Endothelial cell of hepatic sinusoid (primary cell): ENCODE results near the gene NTM.

Experiments
- in situ Hi-C: cut with HindIII; loops from 2 replicates; pipeline ENCODE4 v1.10.0; 2017; ENCODE audit warnings: low sequenced_read_pairs

The NTM gene

DNA sequence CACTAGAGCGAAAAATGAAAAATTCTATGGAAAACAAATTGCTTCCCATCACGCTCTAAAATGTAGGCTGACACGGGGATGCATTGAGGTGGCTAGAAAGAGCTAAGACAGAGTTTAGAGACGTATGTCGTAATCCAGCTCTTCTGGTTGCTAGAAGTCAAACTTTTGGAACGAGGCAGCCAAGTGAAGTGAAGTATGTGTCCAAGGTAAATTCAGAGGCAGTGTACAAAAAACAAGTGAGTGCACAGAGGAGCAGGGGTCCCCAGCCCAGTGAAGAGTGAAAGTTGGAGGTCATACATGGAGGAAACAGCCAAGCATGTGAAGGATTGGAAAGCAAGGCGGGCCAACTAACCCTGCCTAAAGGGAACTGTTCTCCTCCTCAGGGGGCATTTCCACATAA lies 528.5 kb downstream of the NTM start:
- in situ Hi-C loops, result no loop called here

DNA sequence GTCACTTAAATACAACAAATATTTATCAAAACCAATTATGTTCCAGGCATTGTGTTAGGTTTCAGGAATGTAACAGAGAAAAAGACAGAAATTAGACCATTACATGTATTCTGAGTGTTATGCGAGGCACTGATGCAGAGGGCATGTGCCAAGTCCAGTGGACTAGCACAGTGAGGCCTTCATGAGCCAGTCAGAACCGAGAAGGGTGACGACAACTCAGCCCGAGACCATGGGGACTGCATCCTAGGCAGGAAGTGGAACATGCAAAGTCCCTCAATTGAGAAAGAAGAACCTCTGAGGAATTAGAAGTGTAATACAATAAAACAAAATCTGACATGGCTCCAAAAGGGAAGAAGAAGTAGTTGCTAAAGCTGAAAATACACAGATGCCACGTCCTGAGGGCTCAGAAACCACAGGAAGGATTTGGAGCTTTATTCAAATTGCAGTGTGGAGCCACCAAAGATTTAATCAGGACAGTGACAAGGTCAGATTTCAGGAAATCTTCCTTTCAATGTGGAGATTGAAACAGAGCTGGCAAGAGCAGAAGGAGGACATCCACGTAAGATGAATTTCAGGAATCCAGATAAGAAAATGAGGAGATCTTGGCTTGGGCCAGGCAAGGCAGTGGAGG lies 529.6 kb downstream of the NTM start:
- in situ Hi-C loops, result loop anchor here (25.0 kb wide), 1 partner anchor 212 kb away; no protein-coding TSS in a partner anchor

GRCh38 chr11:131902421-131902820 lies 532.0 kb downstream of the NTM start:
- in situ Hi-C loops, result loop anchor here (25.0 kb wide), 1 partner anchor 210 kb away; no protein-coding TSS in a partner anchor

DNA sequence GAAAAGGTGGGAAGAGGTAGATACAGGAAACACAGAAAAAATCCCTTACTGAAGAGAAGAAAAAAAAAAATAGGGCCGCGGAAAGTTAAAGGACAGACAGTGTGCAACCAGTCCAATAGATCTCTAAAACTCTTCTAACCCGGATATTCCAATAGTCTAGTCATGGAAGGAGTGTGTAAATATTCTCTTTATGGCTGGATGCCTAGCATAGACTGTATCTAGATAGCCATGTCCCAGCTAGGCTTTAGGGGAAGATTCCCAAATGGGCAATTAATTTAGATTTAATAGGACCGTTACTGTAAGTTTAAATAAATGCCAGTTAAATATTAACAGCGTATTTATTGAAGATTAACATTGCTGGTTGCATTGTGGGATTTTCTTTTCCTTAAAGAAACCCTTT lies 532.7 kb downstream of the NTM start:
- in situ Hi-C loops, result loop anchor here (25.0 kb wide), 1 partner anchor 209 kb away; no protein-coding TSS in a partner anchor

DNA sequence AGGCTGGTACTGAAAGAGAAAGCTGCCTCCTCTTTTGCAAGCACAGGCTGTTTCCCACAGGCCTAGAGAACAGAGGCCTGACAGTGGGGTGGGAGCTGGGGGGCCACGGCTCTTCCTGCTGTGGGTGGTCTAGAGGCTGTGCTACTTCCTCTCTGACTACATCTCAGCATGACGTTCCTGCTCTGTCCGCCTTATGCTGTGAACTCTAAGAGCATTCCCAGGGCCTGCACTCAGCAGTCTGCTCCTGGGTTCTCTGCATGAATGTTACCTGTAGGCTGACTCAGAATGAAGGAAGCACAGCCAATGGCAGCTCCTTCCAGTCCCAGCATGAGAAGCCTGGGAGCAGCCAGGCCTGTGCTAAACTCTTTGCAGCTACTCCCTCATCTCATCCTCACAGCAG lies 534.3 kb downstream of the NTM start:
- in situ Hi-C loops, result loop anchor here (5.0 to 25.0 kb wide), 2 partner anchors 32 to 208 kb away; no protein-coding TSS in a partner anchor

DNA sequence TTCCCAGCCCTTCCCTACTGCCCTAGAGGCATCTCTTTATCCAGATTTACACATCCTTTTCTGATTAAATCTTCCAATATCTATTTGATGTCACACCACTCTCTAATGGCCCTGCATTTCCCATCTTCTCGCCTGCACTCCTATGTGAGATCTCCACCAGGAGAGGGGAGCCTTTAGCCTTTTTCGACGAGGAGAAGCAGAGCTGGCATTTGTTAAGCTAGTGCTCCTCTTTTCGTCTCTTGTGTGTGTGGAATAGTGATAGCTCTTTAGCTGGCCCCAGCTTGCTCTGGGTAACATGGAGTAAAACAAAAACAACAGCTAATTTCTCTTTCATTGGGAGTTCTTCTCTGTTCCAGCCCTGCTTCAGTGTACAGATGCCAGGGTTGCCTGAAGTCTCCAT lies 536.5 kb downstream of the NTM start:
- in situ Hi-C loops, result loop anchor here (5.0 to 25.0 kb wide), 2 partner anchors 35 to 205 kb away; no protein-coding TSS in a partner anchor

GRCh38 chr11:131907371-131907770 lies 537.0 kb downstream of the NTM start:
- in situ Hi-C loops, result loop anchor here (5.0 to 25.0 kb wide), 2 partner anchors 35 to 205 kb away; no protein-coding TSS in a partner anchor

DNA sequence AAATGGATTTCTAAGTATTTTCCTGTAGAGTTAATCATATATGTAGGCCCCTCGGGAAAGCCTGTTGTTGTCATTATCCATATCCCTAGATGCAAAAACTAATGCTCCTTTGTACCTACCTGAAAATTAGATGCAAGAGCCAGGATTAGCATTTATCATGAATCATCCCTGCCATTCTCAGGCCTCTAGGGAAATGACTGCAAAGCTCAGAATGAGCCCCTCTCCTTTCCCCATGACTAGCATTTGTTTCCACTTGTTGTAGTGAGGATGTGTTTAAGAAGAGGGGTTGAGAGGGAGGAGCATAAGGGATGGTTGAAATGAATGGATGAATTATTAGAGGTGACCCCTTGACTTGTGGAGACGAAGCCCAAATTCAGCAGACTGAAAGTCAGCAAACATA lies 537.9 kb downstream of the NTM start:
- in situ Hi-C loops, result loop anchor here (5.0 to 25.0 kb wide), 2 partner anchors 36 to 204 kb away; no protein-coding TSS in a partner anchor

DNA sequence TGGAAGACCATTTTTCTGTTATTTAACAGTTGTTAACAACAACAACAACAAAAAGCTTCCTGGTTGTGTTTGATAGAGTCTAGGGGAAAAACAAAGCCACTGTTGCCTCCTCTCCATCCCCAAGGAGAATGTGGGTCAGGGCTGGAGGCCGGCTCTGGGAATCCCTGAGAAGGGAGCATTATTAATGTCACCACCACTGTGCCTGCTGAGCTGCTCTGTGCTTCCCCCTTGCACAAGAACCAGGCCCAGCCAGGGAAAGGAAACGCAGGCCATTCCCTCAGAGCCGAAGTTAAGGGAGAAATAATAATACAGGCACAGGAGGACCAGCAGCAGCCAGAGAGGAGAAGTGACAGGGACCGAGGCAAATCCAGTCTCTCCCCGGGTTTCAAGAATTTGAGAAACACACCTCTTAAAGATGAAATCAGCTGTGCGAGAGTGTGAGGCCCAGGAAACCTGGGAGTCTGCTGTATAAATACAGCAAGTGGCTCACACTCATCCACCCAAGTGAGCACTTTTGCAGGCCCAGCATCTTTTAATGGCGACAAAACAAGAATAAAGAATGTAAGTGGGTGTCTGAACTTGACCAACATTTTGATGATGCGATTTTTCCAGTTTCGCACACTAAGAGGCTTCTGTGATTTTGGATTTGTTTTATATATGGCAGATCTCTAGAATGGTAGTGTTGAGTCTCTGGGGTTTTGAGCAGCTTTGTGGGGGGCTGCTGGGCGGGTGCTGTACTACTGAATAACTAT lies 539.2 kb downstream of the NTM start:
- in situ Hi-C loops, result loop anchor here (5.0 to 25.0 kb wide), 2 partner anchors 37 to 203 kb away; no protein-coding TSS in a partner anchor

- in situ Hi-C loops, result loop anchor here (25.0 kb wide), 1 partner anchor 202 kb away; no protein-coding TSS in a partner anchor
Measured at GRCh38 chr11:131910178-131910522, 539.7 kb downstream of the NTM start.

DNA sequence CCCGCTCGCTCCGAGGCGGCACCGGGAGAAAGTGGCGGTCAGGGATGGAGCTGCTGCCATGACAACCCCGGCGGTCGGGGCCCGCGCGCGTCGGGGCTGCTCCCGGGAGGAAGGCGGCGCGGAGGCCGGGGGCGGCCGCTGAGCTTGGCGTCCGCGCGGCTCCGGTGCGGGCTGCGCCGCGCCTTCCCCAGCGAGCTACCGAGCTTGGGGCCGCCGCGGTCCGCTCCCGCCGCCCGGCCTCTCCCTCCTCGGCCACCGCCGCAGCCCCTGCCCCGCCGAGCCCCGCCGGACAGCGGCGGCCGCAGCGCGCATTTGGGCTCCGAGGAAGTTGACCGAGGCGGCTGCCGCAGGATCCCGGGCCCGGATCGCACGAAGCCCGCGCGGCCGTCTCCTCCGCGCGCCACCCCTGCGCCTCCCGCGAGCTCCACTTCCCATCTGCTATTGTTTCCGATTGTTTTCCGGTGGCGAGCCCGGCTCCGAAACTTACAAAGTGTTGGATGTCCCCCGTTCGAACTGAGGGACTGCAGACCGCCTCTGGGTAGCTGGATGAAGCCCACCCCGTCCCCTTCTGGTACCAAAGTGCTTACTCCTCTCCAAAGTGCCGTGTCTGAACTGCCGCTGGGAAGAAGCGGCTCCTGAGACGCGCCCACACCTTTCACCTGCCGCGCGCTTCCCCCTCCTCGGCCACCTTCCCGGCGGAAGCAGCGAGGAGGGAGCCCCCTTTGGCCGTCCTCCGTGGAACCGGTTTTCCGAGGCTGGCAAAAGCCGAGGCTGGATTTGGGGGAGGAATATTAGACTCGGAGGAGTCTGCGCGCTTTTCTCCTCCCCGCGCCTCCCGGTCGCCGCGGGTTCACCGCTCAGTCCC lies 540.3 kb downstream of the NTM start:
- in situ Hi-C loops, result loop anchor here (25.0 kb wide), 1 partner anchor 202 kb away; no protein-coding TSS in a partner anchor

GRCh38 chr11:131911388-131912032 lies 541.1 kb downstream of the NTM start:
- in situ Hi-C loops, result loop anchor here (25.0 kb wide), 1 partner anchor 201 kb away; no protein-coding TSS in a partner anchor

GRCh38 chr11:131912134-131912533 lies 541.7 kb downstream of the NTM start:
- in situ Hi-C loops, result loop anchor here (25.0 kb wide), 1 partner anchor 200 kb away; no protein-coding TSS in a partner anchor

DNA sequence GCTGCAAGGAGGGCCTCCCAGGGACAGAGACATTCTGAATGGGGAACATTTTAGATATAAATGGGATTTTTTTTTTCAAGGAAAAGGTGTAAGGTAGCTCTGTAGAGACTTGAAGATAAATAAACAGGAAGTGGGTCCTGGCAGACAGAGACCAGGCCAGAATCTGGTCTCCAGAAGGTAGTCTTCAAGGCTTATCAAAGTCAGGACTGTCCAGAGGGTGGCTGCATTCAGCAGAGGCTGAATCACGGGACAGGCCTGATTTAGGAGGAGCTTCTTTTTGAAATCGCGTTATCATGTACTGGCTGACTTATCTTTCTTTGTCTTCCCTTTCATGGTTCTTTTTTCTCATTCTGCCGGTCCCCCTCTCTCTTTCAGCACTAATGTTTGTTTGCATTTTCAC lies 542.9 kb downstream of the NTM start:
- in situ Hi-C loops, result loop anchor here (25.0 kb wide), 1 partner anchor 199 kb away; no protein-coding TSS in a partner anchor

DNA sequence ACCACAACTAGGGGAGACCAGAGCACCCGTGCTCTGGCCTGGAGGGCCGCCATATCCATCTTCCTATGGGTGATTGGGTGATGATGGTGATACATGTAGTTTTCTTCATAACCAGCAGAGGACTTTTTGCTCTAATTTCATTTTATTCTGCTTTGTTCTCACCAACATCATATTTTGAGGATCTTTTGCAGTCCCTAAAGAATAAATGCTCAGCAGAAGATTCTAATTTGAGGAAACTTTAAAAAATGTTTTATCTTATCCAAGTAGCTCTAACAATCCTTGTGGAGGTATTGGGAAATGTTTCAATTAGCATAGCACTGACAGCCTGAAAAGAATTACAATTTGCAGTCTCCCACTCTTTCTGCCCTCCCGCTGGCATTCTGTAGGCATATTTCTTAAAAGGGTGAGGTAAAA lies 544.0 kb downstream of the NTM start:
- in situ Hi-C loops, result loop anchor here (25.0 kb wide), 1 partner anchor 198 kb away; no protein-coding TSS in a partner anchor

DNA sequence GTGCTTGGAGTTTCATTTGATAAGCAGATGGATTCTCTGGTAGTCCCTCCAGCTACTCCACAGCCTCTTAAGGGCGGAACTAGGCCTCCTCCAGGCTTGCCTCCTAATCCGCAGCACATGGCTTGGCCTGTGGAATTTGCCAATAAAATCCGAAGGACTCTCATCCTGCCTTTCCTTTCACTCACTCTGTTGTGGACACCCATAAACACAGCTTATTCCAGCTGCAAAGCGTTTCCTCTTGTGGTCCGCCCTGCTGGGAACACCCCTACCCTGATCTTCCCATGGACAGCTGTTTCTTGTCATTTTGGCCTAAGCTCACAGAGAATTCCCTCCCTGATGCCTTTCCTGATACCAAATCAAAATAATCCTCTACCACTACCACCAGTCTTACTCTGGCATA lies 546.2 kb downstream of the NTM start:
- in situ Hi-C loops, result loop anchor here (25.0 kb wide), 1 partner anchor 196 kb away; no protein-coding TSS in a partner anchor

DNA sequence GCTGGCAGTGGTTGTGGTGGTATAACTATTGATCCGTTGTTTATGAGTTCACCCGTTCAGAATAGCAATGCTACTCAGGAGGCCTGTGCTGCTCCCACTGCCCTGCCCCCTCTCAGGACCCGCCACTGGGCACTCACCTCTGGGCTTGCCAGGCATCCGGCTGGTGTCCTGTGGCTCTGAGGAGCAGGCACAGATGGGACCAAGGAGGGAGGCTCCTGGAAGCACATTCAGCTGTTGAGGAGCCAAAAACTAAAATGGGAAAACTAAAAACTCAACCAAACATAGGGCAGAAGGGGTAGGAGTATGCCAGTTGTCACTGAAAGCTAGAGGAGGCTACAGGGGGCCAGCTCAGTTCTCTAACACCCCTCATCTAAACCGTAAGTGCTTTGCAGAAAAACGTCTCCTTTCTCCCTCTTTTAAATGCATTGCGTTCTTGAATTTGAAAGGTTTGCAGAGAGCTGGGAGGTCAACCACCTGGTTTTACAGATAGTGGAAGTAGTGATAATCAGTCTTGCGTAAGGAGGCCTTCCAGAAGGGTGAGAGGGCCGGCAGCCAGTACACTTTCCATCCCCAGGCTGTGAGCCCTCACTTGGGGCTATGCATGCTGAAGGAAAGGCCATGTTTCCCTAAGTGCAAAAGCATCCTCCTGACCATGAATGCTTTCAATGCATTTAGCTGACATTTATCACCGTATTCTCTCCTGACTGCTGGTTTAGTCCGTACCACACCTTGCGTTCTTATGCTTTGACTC lies 547.4 kb downstream of the NTM start:
- in situ Hi-C loops, result loop anchor here (25.0 kb wide), 1 partner anchor 194 kb away; no protein-coding TSS in a partner anchor

DNA sequence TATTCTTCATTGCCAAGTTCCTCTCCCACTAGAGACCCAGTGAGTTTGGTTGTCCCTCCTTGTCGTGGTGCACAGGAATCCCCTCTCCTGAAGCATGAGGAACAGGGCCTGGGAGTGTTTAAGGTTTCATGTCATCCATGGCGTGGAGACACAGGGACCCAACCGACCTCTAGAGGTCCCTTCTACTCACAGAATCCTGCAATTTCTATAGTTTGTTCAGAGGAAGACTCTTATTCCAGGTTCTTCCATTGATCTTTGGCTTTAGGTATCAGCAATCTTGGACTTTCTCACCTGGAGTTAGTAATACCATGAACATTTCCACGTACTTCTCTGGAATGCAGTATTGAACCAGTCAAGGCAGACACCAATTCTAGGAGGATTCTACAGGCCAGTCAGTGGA lies 548.2 kb downstream of the NTM start:
- in situ Hi-C loops, result loop anchor here (25.0 kb wide), 1 partner anchor 194 kb away; no protein-coding TSS in a partner anchor

- in situ Hi-C loops, result loop anchor here (25.0 kb wide), 1 partner anchor 190 kb away; no protein-coding TSS in a partner anchor
Measured at GRCh38 chr11:131922220-131922619, 551.8 kb downstream of the NTM start.
